Measurements from ENCODE around the gene OSR1.
"Not testable (repeated sequence)": the region's sequence is repeated elsewhere in the genome, so short reads cannot be mapped to it uniquely, and the experiment has no call there.

The OSR1 gene

DNA sequence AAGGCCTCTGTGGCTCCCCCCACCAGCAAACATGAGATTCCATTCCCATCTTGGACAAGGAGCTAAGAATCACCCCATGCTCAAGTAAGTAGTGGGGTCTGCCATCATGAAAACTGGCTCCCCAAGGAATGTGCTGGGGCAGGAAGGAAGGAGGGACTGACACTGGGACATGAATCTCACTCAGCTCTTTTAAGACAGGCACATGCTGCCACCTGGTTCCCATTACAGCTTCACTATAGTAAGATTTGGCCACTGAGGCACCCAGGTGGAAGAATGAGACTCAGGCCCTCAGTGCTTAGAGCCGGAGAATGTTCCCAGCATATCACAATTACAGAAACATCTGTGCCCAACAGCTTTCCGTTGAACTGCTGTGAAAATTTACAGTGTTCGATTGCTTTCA lies 38.7 kb downstream of the OSR1 start:
- H3K9me3 ChIP-seq (ENCODE audit: severe bottlenecking), result no peaks in the 10 kb centered on the region
- TF ChIP-seq, protein P1, sequence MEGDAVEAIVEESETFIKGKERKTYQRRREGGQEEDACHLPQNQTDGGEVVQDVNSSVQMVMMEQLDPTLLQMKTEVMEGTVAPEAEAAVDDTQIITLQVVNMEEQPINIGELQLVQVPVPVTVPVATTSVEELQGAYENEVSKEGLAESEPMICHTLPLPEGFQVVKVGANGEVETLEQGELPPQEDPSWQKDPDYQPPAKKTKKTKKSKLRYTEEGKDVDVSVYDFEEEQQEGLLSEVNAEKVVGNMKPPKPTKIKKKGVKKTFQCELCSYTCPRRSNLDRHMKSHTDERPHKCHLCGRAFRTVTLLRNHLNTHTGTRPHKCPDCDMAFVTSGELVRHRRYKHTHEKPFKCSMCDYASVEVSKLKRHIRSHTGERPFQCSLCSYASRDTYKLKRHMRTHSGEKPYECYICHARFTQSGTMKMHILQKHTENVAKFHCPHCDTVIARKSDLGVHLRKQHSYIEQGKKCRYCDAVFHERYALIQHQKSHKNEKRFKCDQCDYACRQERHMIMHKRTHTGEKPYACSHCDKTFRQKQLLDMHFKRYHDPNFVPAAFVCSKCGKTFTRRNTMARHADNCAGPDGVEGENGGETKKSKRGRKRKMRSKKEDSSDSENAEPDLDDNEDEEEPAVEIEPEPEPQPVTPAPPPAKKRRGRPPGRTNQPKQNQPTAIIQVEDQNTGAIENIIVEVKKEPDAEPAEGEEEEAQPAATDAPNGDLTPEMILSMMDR (IDR thresholded peaks at IDR 0.05; ENCODE audit: poor library complexity, severe bottlenecking), result no peak
- H3K27ac ChIP-seq (ENCODE audit: poor library complexity, severe bottlenecking), result no peak overlapping the region
- DNase-seq (ENCODE audit: low spot score), result no peak
- H3K4me3 ChIP-seq (ENCODE audit: severe bottlenecking), result no peak overlapping the region
- ATAC-seq (ENCODE audit: low read depth), result no peak
- H3K27me3 ChIP-seq (ENCODE audit: insufficient read depth, poor library complexity, severe bottlenecking), result no peaks in the 10 kb centered on the region
- no peaks in the 10 kb centered on the region for H3K4me1 ChIP-seq (ENCODE audit: insufficient read depth, poor library complexity, severe bottlenecking)
- H3K36me3 ChIP-seq (ENCODE audit: low read depth), result no peaks in the 10 kb centered on the region

GRCh38 chr2:19319064-19319463 lies 39.4 kb downstream of the OSR1 start:
- H3K4me3 ChIP-seq (ENCODE audit: severe bottlenecking), result no peak overlapping the region
- no peaks in the 10 kb centered on the region for H3K27me3 ChIP-seq (ENCODE audit: insufficient read depth, poor library complexity, severe bottlenecking)
- DNase-seq (ENCODE audit: low spot score) (no peak), ATAC-seq (ENCODE audit: low read depth) (no peak)
- no peaks in the 10 kb centered on the region for H3K36me3 ChIP-seq (ENCODE audit: low read depth)
- H3K4me1 ChIP-seq (ENCODE audit: insufficient read depth, poor library complexity, severe bottlenecking), result no peaks in the 10 kb centered on the region
- no peaks in the 10 kb centered on the region for H3K9me3 ChIP-seq (ENCODE audit: severe bottlenecking)
- TF ChIP-seq, protein P1 (IDR thresholded peaks at IDR 0.05; ENCODE audit: poor library complexity, severe bottlenecking), result no peak
- no peak overlapping the region for H3K27ac ChIP-seq (ENCODE audit: poor library complexity, severe bottlenecking)

DNA sequence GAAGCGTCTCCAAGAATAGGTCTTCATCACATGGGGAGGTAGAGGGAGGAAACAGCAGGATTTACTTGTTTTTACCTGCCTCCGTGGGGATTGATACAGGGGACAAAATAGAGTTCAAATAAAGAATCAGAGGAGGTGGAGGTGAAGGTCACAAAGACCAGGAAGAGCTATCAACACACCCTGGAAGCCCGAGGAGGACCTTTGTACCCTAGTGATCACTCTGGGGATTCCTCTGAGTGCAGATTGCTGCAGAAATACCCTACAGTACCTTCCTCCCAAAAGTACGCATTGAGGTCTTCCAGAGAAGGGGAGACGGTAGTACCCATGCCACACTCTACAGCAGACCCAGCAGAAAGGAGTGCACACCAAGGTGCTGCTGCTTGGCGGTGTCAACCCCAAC lies 44.9 kb downstream of the OSR1 start:
- no peaks in the 10 kb centered on the region for H3K36me3 ChIP-seq (ENCODE audit: low read depth)
- DNase-seq (ENCODE audit: low spot score), result no peak
- H3K27me3 ChIP-seq (ENCODE audit: insufficient read depth, poor library complexity, severe bottlenecking), result no peaks in the 10 kb centered on the region
- TF ChIP-seq, protein P1 (IDR thresholded peaks at IDR 0.05; ENCODE audit: poor library complexity, severe bottlenecking), result no peak
- H3K4me1 ChIP-seq (ENCODE audit: insufficient read depth, poor library complexity, severe bottlenecking), result no peaks in the 10 kb centered on the region
- no peak overlapping the region for H3K4me3 ChIP-seq (ENCODE audit: severe bottlenecking)
- H3K27ac ChIP-seq (ENCODE audit: poor library complexity, severe bottlenecking), result no peak overlapping the region
- ATAC-seq (ENCODE audit: low read depth), result no peak
- no peaks in the 10 kb centered on the region for H3K9me3 ChIP-seq (ENCODE audit: severe bottlenecking)

GRCh38 chr2:19312949-19313348 lies 45.5 kb downstream of the OSR1 start:
- DNase-seq (ENCODE audit: low spot score) (no peak), ATAC-seq (ENCODE audit: low read depth) (peak; percentile 76)
- no peaks in the 10 kb centered on the region for H3K36me3 ChIP-seq (ENCODE audit: low read depth)
- no peaks in the 10 kb centered on the region for H3K27me3 ChIP-seq (ENCODE audit: insufficient read depth, poor library complexity, severe bottlenecking)
- H3K9me3 ChIP-seq (ENCODE audit: severe bottlenecking), result no peaks in the 10 kb centered on the region
- H3K4me1 ChIP-seq (ENCODE audit: insufficient read depth, poor library complexity, severe bottlenecking), result no peaks in the 10 kb centered on the region
- no peak overlapping the region for H3K27ac ChIP-seq (ENCODE audit: poor library complexity, severe bottlenecking)
- TF ChIP-seq, protein P1 (IDR thresholded peaks at IDR 0.05; ENCODE audit: poor library complexity, severe bottlenecking), result peak; percentile 46
- no peak overlapping the region for H3K4me3 ChIP-seq (ENCODE audit: severe bottlenecking)

DNA sequence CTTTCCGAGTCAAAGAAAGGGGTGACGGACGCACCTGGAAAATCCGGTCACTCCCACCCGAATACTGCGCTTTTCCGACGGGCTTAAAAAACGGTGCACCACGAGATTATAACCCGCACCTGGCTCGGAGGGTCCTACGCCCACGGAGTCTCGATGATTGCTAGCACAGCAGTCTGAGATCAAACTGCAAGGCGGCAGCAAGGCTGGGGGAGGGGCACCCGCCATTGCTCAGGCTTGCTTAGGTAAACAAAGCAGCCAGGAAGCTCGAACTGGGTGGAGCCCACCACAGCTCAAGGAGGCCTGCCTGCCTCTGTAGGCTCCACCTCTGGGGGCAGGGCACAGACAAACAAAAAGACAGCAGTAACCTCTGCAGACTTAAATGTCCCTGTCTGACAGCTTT lies 52.4 kb downstream of the OSR1 start:
- DNase-seq (ENCODE audit: low spot score), result not testable (repeated sequence)

GRCh38 chr2:19305400-19306055 lies 52.9 kb downstream of the OSR1 start:
- not testable (repeated sequence) for H3K4me1 ChIP-seq (ENCODE audit: insufficient read depth, poor library complexity, severe bottlenecking); H3K4me3 ChIP-seq (ENCODE audit: severe bottlenecking); H3K27ac ChIP-seq (ENCODE audit: poor library complexity, severe bottlenecking); H3K27me3 ChIP-seq (ENCODE audit: insufficient read depth, poor library complexity, severe bottlenecking); H3K36me3 ChIP-seq (ENCODE audit: low read depth); ATAC-seq (ENCODE audit: low read depth); DNase-seq (ENCODE audit: low spot score); H3K9me3 ChIP-seq (ENCODE audit: severe bottlenecking)

More for the DNA sequence above, 52.4 kb downstream of the OSR1 start:
- not testable (repeated sequence) for H3K27ac ChIP-seq (ENCODE audit: poor library complexity, severe bottlenecking); H3K4me3 ChIP-seq (ENCODE audit: severe bottlenecking); H3K9me3 ChIP-seq (ENCODE audit: severe bottlenecking); ATAC-seq (ENCODE audit: low read depth); H3K4me1 ChIP-seq (ENCODE audit: insufficient read depth, poor library complexity, severe bottlenecking); H3K36me3 ChIP-seq (ENCODE audit: low read depth); H3K27me3 ChIP-seq (ENCODE audit: insufficient read depth, poor library complexity, severe bottlenecking)
